CD14-positive monocyte (primary cell): ENCODE measurements around the gene HDAC7. TPM values are rescaled to one million over a fixed set of nuclear protein-coding genes. Genes with fewer than 3 reads are reported as not detected.

Source experiments
- DNase-seq, 3 donors: peaks; one replicate each; pipeline ENCODE4 v3.0.0-alpha.2; 2011 to 2022
- H2AFZ ChIP-seq: 2 replicates; pipeline ENCODE4 v1.6.0; 2012; ENCODE audit warnings: mild to moderate bottlenecking, low read depth, low read length, inconsistent platforms; ENCODE audit not compliant: insufficient read depth, poor library complexity, severe bottlenecking
- H3K27ac ChIP-seq, 2 donors: 1 replicate in 1 of 2; 2 replicates in 1 of 2; pipeline ENCODE4 v1.5.1; 2012 to 2013; ENCODE audit warnings: low read length in 2 of 2, control low read depth in 1 of 2, inconsistent platforms in 1 of 2, low read depth in 1 of 2, mild to moderate bottlenecking in 1 of 2
- H3K27me3 ChIP-seq, 2 donors: one replicate each; pipeline versions ENCODE4 v1.6.0 to v1.6.1; 2011 to 2013; ENCODE audit warnings: low read length in 2 of 2; ENCODE audit not compliant: control insufficient read depth in 2 of 2, insufficient read depth in 2 of 2
- H3K36me3 ChIP-seq, 2 donors: replicated peaks in 1 of 2; 1 replicate in 1 of 2; 2 replicates in 1 of 2; pipeline versions ENCODE4 v1.5.1 to v1.6.1; 2012 to 2013; ENCODE audit warnings: low read length in 2 of 2, control low read depth in 1 of 2, inconsistent platforms in 1 of 2, mild to moderate bottlenecking in 1 of 2; ENCODE audit not compliant: insufficient read depth in 2 of 2, control insufficient read depth in 1 of 2
- H3K4me1 ChIP-seq, 2 donors: 1 replicate in 1 of 2; 2 replicates in 1 of 2; pipeline versions ENCODE4 v1.5.1 to v1.6.1; 2012 to 2013; ENCODE audit warnings: low read length in 2 of 2, control low read depth in 1 of 2, inconsistent platforms in 1 of 2, mild to moderate bottlenecking in 1 of 2, moderate library complexity in 1 of 2; ENCODE audit not compliant: insufficient read depth in 2 of 2, control insufficient read depth in 1 of 2
- H3K4me2 ChIP-seq: replicated peaks from 2 replicates; pipeline ENCODE3; 2012; ENCODE audit warnings: low read length, moderate library complexity, mild to moderate bottlenecking; ENCODE audit not compliant: poor library complexity, severe bottlenecking; ENCODE audit errors: extremely low read depth
- H3K4me3 ChIP-seq, 3 experiments: fragments of 200-600 bp in 1 of 3; sonication (generic) in 1 of 3; replicated peaks in 1 of 3; 1 replicate in 2 of 3; 2 replicates in 1 of 3; pipeline ENCODE4 v1.5.1; 2011 to 2013; ENCODE audit warnings: low read length in 3 of 3, mild to moderate bottlenecking in 3 of 3, control low read depth in 2 of 3, low read depth in 2 of 3, inconsistent platforms in 1 of 3, moderate library complexity in 1 of 3
- H3K79me2 ChIP-seq: 2 replicates; pipeline ENCODE4 v1.6.0; 2012; ENCODE audit warnings: mild to moderate bottlenecking, control low read depth, inconsistent platforms, low read length, moderate library complexity; ENCODE audit not compliant: insufficient read depth
- H3K9ac ChIP-seq: 2 replicates; pipeline ENCODE4 v1.6.0; 2017; ENCODE audit warnings: low read length, mild to moderate bottlenecking; ENCODE audit not compliant: insufficient read depth, poor library complexity, severe bottlenecking
- H3K9me3 ChIP-seq, 2 donors: replicated peaks in 1 of 2; 1 replicate in 1 of 2; 2 replicates in 1 of 2; pipeline versions ENCODE4 v1.5.1 to v1.6.1; 2012 to 2013; ENCODE audit warnings: low read length in 2 of 2, control low read depth in 1 of 2; ENCODE audit not compliant: control insufficient read depth in 1 of 2, insufficient read depth in 1 of 2
- H4K20me1 ChIP-seq: 2 replicates; pipeline ENCODE4 v1.6.0; 2012; ENCODE audit warnings: mild to moderate bottlenecking, low read length, control low read depth, moderate library complexity; ENCODE audit not compliant: insufficient read depth
- H3K27ac Mint-ChIP-seq, 7 donors: one replicate each; pipeline ENCODE4 v1.8.0; 2020; ENCODE audit warnings: mild to moderate bottlenecking in 7 of 7, mixed read lengths in 7 of 7, moderate library complexity in 6 of 7, inconsistent platforms in 2 of 7
- H3K27me3 Mint-ChIP-seq, 3 donors: one replicate each; pipeline ENCODE4 v1.8.0; 2021 to 2022; ENCODE audit warnings: low read depth in 3 of 3, mild to moderate bottlenecking in 3 of 3, mixed read lengths in 3 of 3, moderate library complexity in 3 of 3, inconsistent platforms in 1 of 3
- H3K36me3 Mint-ChIP-seq, 2 donors: one replicate each; pipeline ENCODE4 v1.8.0; 2020; ENCODE audit warnings: mixed read lengths in 2 of 2, inconsistent platforms in 1 of 2, mild to moderate bottlenecking in 1 of 2
- H3K4me1 Mint-ChIP-seq: one replicate; pipeline ENCODE4 v1.8.0; 2020; ENCODE audit warnings: mild to moderate bottlenecking, mixed read lengths
- H3K4me3 Mint-ChIP-seq, 2 donors: one replicate each; pipeline ENCODE4 v1.8.0; 2020; ENCODE audit warnings: mild to moderate bottlenecking in 2 of 2, mixed read lengths in 2 of 2, moderate library complexity in 1 of 2
- H3K9me3 Mint-ChIP-seq, 7 donors: one replicate each; pipeline ENCODE4 v1.8.0; 2020 to 2022; ENCODE audit warnings: mixed read lengths in 7 of 7, mild to moderate bottlenecking in 6 of 7, moderate library complexity in 6 of 7, inconsistent platforms in 2 of 7
- WGBS: methylation state at CpG from one replicate; pipeline ENCODE4 v1.1.5; 2013; ENCODE audit warnings: missing lambda C conversion rate; ENCODE audit not compliant: insufficient coverage; 5-methylcytosine and 5-hydroxymethylcytosine counted together
- intact Hi-C, 2 donors: fragments of 100-400 bp; cut with micrococcal nuclease; formaldehyde crosslinking; loops; one replicate each; pipeline versions ENCODE4 v1.15.0 to v1.15.1; 2023
- polyA plus RNA-seq, 3 donors: library from polyadenylated mRNA; depleted of rRNA in 1 of 3; unstranded in 2 of 3; stranded (reverse) in 1 of 3; fragments of 300-500 nt in 2 of 3; fragments of >200 nt in 1 of 3; fragmentation: Illumina TruSeq in 2 of 3; gene quantifications; 1 replicate in 2 of 3; 2 replicates in 1 of 3; pipeline ENCODE4 v1.2.3, GENCODE V29; 2012 to 2021
- TF ChIP-seq, protein P1 (sequence below): fragments of 200-600 bp; IDR thresholded peaks from one replicate; pipeline ENCODE4 v1.8.0; 2022; ENCODE audit warnings: antibody characterized with exemption, mild to moderate bottlenecking

The HDAC7 gene
- polyA plus RNA-seq, 3 donors, result 5.9 to 79.2 (median 8.4) TPM

DNA sequence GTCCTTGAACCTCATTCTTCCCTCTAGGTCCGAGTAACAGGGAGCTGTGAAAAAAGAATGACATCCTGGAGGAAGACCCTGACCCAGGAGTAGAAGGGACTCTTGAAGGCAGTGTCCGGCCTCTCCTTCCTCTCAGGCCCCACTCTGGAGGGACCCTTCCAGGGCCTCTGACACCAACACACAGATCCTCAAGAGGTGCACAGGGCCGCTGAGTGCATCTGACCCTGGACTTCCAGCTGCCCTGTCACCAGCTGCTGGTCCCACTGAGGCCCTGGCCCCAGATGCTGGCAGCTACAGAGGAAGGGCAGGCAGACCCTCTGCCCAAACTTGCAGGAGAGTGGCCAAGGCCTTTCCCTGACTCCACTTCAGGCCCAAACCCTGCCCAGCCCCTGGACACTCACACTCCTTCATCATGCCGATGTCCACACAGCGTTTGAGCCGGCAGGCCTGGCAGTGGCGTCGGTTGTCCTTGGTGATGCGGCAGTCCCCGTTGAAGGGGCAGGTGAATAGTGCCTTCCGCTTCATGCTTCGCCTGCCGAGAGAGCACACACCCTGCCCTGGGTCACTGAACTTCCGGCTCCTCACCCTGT is 45.0 kb upstream of the HDAC7 start:
- no peaks in the 10 kb centered on the region for H3K9me3 ChIP-seq
- peaks cover 0 to 2% (median 0%) of the 10 kb centered on the region in 7 donors for H3K9me3 Mint-ChIP-seq
- no peak overlapping the region for H3K27ac ChIP-seq
- intact Hi-C loops, result no loop called here
- peaks cover 19 to 22% of the 10 kb centered on the region in 2 donors for H3K4me1 ChIP-seq
- H3K36me3 ChIP-seq, result peaks cover 47 to 55% of the 10 kb centered on the region in 2 donors
- H3K27me3 Mint-ChIP-seq, result peaks cover 3 to 5% (median 3%) of the 10 kb centered on the region in 3 donors
- H3K27ac Mint-ChIP-seq, result peak overlapping the region in 1 of 7 donors; percentile 3
- no peak overlapping the region for H3K4me3 Mint-ChIP-seq
- H2AFZ ChIP-seq, result no peak overlapping the region
- H3K4me2 ChIP-seq, result no peak overlapping the region
- no peak overlapping the region for H3K4me3 ChIP-seq
- no peak for DNase-seq
- H3K79me2 ChIP-seq, result no peaks in the 10 kb centered on the region
- H3K27me3 ChIP-seq, result no peaks in the 10 kb centered on the region
- H4K20me1 ChIP-seq, result peaks cover 13% of the 10 kb centered on the region
- H3K4me1 Mint-ChIP-seq, result peaks cover 26% of the 10 kb centered on the region
- peaks cover 60 to 83% of the 10 kb centered on the region in 2 donors for H3K36me3 Mint-ChIP-seq
- 100% methylated on average over 12 of the region's 14 CpGs for WGBS
- TF ChIP-seq, protein P1, sequence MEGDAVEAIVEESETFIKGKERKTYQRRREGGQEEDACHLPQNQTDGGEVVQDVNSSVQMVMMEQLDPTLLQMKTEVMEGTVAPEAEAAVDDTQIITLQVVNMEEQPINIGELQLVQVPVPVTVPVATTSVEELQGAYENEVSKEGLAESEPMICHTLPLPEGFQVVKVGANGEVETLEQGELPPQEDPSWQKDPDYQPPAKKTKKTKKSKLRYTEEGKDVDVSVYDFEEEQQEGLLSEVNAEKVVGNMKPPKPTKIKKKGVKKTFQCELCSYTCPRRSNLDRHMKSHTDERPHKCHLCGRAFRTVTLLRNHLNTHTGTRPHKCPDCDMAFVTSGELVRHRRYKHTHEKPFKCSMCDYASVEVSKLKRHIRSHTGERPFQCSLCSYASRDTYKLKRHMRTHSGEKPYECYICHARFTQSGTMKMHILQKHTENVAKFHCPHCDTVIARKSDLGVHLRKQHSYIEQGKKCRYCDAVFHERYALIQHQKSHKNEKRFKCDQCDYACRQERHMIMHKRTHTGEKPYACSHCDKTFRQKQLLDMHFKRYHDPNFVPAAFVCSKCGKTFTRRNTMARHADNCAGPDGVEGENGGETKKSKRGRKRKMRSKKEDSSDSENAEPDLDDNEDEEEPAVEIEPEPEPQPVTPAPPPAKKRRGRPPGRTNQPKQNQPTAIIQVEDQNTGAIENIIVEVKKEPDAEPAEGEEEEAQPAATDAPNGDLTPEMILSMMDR, result no peak
- no peak overlapping the region for H3K9ac ChIP-seq

DNA sequence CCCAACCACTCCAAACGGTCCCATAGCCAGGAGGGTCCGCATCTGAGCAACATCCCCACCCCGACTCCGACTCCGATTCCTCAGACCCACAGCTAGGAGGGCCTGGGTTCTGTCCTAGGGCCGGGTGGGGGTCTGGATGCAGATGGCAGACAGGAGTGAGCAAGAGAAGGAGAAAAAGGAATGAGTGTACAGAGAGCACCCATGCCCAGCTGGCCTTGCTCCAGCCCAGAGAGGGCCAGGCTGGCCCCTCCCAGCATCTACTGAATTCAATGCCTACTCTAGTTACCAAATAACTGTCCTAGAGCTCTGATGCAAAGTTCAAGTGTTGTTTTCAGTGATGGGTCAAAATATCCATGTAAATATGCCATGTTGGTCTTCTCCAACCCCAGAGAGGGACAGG is 44.3 kb upstream of the HDAC7 start:
- Histone ChIP-seq H3K4me1 (peaks cover 17 to 18% of the 10 kb centered on the region in 2 donors), H3K79me2 (no peaks in the 10 kb centered on the region), H3K27ac (no peak overlapping the region), H3K9ac (no peak overlapping the region), H3K27me3 (no peaks in the 10 kb centered on the region), H2AFZ (no peak overlapping the region), H4K20me1 (peaks cover 12% of the 10 kb centered on the region), H3K4me2 (no peak overlapping the region), H3K9me3 (no peaks in the 10 kb centered on the region), H3K36me3 (peaks cover 47 to 62% of the 10 kb centered on the region in 2 donors), H3K4me3 (no peak overlapping the region)
- Mint-ChIP-seq H3K36me3 (peaks cover 63 to 84% of the 10 kb centered on the region in 2 donors), H3K9me3 (peaks cover 0 to 2% (median 0%) of the 10 kb centered on the region in 7 donors), H3K4me3 (no peak overlapping the region), H3K27me3 (peaks cover 0 to 4% (median 3%) of the 10 kb centered on the region in 3 donors), H3K27ac (no peak overlapping the region), H3K4me1 (peaks cover 19% of the 10 kb centered on the region)
- WGBS, result no CpG with 5 or more reads among the region's 6 CpGs
- intact Hi-C loops, result no loop called here
- TF ChIP-seq, protein P1, result no peak
- no peak for DNase-seq
